GM19372 (cell line): Measurements from ENCODE around the gene DPP10.
"Not testable (repeated sequence)": the region's sequence is repeated elsewhere in the genome, so short reads cannot be mapped to it uniquely, and the experiment has no call there.

ENCODE experiments used
- ATAC-seq: cut with Tn5 transposase; IDR thresholded peaks from one replicate; pipeline ENCODE4 v1.9.1; 2021; ENCODE audit warnings: mild to moderate bottlenecking, low read depth, moderate library complexity; ENCODE audit not compliant: unreplicated experiment

The DPP10 gene

GRCh38 chr2:114933671-114934241 is 491.3 kb downstream of the DPP10 start:
- no peak for ATAC-seq

- no peak for ATAC-seq
These were observed 492.6 kb downstream of the DPP10 start for GRCh38 chr2:114935031-114935430.

GRCh38 chr2:114937366-114937930 is 495.0 kb downstream of the DPP10 start:
- no peak for ATAC-seq

GRCh38 chr2:114940785-114941458 is 498.5 kb downstream of the DPP10 start:
- ATAC-seq, result no peak

- no peak for ATAC-seq
These were observed 506.9 kb downstream of the DPP10 start for GRCh38 chr2:114949228-114949804.

GRCh38 chr2:114960389-114960788 is 517.9 kb downstream of the DPP10 start:
- ATAC-seq, result no peak

GRCh38 chr2:114962532-114962931 is 520.1 kb downstream of the DPP10 start:
- ATAC-seq, result no peak

- ATAC-seq, result no peak
These were observed 526.4 kb downstream of the DPP10 start for GRCh38 chr2:114968748-114969400.

- ATAC-seq, result not testable (repeated sequence)
These were observed 561.9 kb downstream of the DPP10 start for GRCh38 chr2:115004321-115004720.

GRCh38 chr2:115011721-115012120 is 569.3 kb downstream of the DPP10 start:
- ATAC-seq, result no peak

- not testable (repeated sequence) for ATAC-seq
These were observed 579.6 kb downstream of the DPP10 start for GRCh38 chr2:115022013-115022412.

GRCh38 chr2:115034801-115035200 is 592.4 kb downstream of the DPP10 start:
- no peak for ATAC-seq

- ATAC-seq, result no peak
These were observed 594.4 kb downstream of the DPP10 start for GRCh38 chr2:115036818-115037217.

- no peak for ATAC-seq
These were observed 615.0 kb downstream of the DPP10 start for GRCh38 chr2:115057473-115057872.

- no peak for ATAC-seq
These were observed 627.6 kb downstream of the DPP10 start for GRCh38 chr2:115070002-115070401.

GRCh38 chr2:115071534-115071933 is 629.1 kb downstream of the DPP10 start:
- no peak for ATAC-seq

GRCh38 chr2:115075800-115076199 is 633.4 kb downstream of the DPP10 start:
- no peak for ATAC-seq

GRCh38 chr2:115077626-115078025 is 635.2 kb downstream of the DPP10 start:
- no peak for ATAC-seq

- no peak for ATAC-seq
These were observed 640.8 kb downstream of the DPP10 start for GRCh38 chr2:115083225-115083624.

GRCh38 chr2:115083711-115084110 is 641.3 kb downstream of the DPP10 start:
- ATAC-seq, result no peak

- no peak for ATAC-seq
These were observed 642.0 kb downstream of the DPP10 start for GRCh38 chr2:115084446-115084845.
